ENCODE data around the gene MOXD1. TPM values are rescaled to one million over a fixed set of nuclear protein-coding genes. Genes with fewer than 3 reads are reported as not detected.

Gene MOXD1
- polyA plus RNA-seq, 4 donors, result 174 to 311 (median 284) TPM

GRCh38 chr6:132400555-132400882 lies 756 bp downstream of the MOXD1 start:
- DNase-seq (ENCODE audit: low read depth in 4 of 4, low spot score in 3 of 4), result no peak

GRCh38 chr6:132399376-132400074 lies 1.8 kb downstream of the MOXD1 start:
- DNase-seq (ENCODE audit: low read depth in 4 of 4, low spot score in 3 of 4), result no peak

GRCh38 chr6:132395015-132395597 lies 6.2 kb downstream of the MOXD1 start:
- no peak for DNase-seq (ENCODE audit: low read depth in 4 of 4, low spot score in 3 of 4)

- DNase-seq (ENCODE audit: low read depth in 4 of 4, low spot score in 3 of 4), result no peak
Measured at GRCh38 chr6:132392792-132393191, 8.5 kb downstream of the MOXD1 start.

- DNase-seq (ENCODE audit: low read depth in 4 of 4, low spot score in 3 of 4), result no peak
Measured at GRCh38 chr6:132392270-132392646, 9.0 kb downstream of the MOXD1 start.

- peak in 1 of 4 donors; percentile 59 for DNase-seq (ENCODE audit: low read depth in 4 of 4, low spot score in 3 of 4)
Measured at GRCh38 chr6:132391391-132392269, 9.6 kb downstream of the MOXD1 start.

- DNase-seq (ENCODE audit: low read depth in 4 of 4, low spot score in 3 of 4), result no peak
Measured at GRCh38 chr6:132390451-132390850, 10.8 kb downstream of the MOXD1 start.

- no peak for DNase-seq (ENCODE audit: low read depth in 4 of 4, low spot score in 3 of 4)
Measured at GRCh38 chr6:132390017-132390416, 11.3 kb downstream of the MOXD1 start.

GRCh38 chr6:132388291-132388690 lies 13.0 kb downstream of the MOXD1 start:
- DNase-seq (ENCODE audit: low read depth in 4 of 4, low spot score in 3 of 4), result no peak

GRCh38 chr6:132382630-132383175 lies 18.6 kb downstream of the MOXD1 start:
- no peak for DNase-seq (ENCODE audit: low read depth in 4 of 4, low spot score in 3 of 4)

- no peak for DNase-seq (ENCODE audit: low read depth in 4 of 4, low spot score in 3 of 4)
Measured at GRCh38 chr6:132381381-132381780, 19.9 kb downstream of the MOXD1 start.

GRCh38 chr6:132380358-132381029 lies 20.8 kb downstream of the MOXD1 start:
- no peak for DNase-seq (ENCODE audit: low read depth in 4 of 4, low spot score in 3 of 4)

- DNase-seq (ENCODE audit: low read depth in 4 of 4, low spot score in 3 of 4), result no peak
Measured at GRCh38 chr6:132369526-132369925, 31.7 kb downstream of the MOXD1 start.

GRCh38 chr6:132368916-132369481 lies 32.3 kb downstream of the MOXD1 start:
- DNase-seq (ENCODE audit: low read depth in 4 of 4, low spot score in 3 of 4), result no peak

- peak in 1 of 4 donors; percentile 56 for DNase-seq (ENCODE audit: low read depth in 4 of 4, low spot score in 3 of 4)
Measured at GRCh38 chr6:132365281-132365907, 35.9 kb downstream of the MOXD1 start.

GRCh38 chr6:132364306-132365074 lies 36.8 kb downstream of the MOXD1 start:
- no peak for DNase-seq (ENCODE audit: low read depth in 4 of 4, low spot score in 3 of 4)

GRCh38 chr6:132362442-132363185 lies 38.7 kb downstream of the MOXD1 start:
- DNase-seq (ENCODE audit: low read depth in 4 of 4, low spot score in 3 of 4), result peak in 1 of 4 donors; percentile 31

GRCh38 chr6:132361101-132361500 lies 40.2 kb downstream of the MOXD1 start:
- DNase-seq (ENCODE audit: low read depth in 4 of 4, low spot score in 3 of 4), result peak in 1 of 4 donors; percentile 27
